GM19328 (cell line): ENCODE results near the gene NEK3.
"Not testable (repeated sequence)": the region's sequence is repeated elsewhere in the genome, so short reads cannot be mapped to it uniquely, and the experiment has no call there.

ENCODE experiments used
- ATAC-seq: cut with Tn5 transposase; IDR thresholded peaks from one replicate; pipeline ENCODE4 v1.9.1; 2021; ENCODE audit warnings: mild to moderate bottlenecking, moderate library complexity; ENCODE audit not compliant: unreplicated experiment

NEK3 gene

GRCh38 chr13:52127378-52127777 lies 32.0 kb downstream of the NEK3 start:
- no peak for ATAC-seq

DNA sequence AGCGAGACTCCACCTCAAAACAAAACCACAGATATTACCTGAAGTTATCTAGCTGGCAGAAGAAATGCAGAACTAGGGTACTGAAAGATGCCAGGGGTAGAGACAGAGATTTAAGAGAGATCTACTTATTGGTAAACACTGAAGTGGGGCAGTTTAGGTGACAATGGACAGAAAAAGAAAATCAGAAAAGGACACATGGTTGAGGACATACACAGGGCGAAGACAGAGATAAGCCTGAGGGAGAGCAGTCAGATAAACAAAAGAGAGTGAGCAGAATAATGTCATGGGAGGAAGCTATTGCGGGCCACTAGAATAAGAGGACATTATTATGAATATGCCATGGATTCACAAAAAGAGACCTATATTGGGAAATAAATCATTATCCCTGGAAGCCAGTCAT lies 33.9 kb downstream of the NEK3 start:
- ATAC-seq = no peak

DNA sequence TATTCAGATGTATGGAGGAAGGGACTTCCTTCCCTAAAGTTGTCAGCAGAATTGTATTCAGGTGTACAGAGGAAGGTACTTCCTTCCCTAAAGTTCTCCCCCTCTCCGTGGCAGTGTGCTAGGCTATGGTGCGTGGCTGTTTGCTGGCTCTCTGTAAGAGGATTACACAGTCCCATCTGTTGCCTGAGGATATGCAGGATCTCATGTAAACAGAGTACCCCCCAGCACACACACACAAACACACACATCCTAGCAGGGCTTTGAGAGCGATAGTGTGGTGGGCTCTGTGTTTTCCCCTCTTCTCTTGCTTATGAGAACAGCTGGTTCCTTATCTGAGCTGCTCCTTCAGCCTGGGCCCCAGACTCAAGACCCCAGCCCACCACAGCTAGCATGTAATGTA lies 40.8 kb downstream of the NEK3 start:
- ATAC-seq = no peak

DNA sequence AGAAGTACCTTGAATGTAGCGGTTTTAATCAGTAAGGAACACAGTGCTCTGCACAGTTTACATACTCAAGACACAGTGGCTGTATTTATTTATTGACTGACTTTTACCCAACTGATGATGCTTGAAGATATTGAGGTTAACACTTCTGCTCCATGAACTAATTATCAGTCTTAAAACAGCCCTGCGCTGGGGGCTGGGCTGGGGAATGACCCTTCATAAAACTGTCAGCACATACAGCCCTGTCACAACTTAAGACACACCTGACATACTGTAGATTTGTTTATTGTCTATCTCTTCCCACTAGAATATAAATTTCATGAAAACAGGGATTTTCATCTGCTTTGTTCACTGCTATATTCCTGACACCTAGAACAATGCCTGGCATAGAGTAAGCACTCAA lies 41.3 kb downstream of the NEK3 start:
- no peak for ATAC-seq

DNA sequence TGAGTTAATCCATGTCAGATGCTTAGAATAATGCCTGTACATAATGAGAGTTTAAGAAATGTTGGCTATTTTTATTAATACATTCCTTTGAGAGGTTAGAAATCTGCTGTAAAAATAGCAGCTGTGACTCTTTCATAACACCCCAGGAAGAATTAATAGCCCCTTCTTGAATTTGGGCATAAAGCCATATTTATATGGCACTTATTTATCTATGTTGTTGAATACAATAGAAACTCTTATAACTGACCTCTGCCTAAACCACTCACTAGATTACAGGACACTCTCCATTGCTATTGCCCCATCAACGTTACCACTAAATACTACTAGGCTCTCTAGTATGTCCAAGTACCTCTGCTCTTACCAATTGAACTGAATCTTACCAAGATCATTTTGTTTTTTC lies 46.8 kb downstream of the NEK3 start:
- no peak for ATAC-seq

DNA sequence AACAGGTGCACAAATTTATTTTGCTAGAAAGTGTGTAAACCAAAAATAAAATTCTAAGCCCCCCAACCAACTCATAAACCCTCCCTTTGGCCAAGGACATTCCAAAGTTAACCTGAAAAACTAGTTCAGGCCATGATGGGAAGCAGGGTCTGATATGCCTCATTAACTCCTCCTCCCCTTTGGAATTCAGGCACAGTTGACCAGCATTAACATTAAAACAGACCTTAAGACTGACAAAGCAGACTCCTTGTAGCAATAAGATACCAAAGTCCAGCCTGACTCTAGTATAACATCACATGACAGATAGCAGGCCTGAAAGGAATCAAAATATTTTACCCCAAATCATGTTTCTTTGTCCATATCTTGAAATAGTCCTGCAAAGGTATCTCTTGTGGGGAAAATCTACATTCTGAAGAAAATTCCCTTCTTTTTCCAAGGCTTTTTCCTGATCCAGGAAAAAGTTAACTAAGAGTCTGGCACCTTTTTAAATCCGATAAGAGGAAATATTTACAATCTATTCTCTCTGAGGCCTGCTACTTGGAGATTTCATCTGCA lies 50.2 kb downstream of the NEK3 start:
- ATAC-seq = no peak

DNA sequence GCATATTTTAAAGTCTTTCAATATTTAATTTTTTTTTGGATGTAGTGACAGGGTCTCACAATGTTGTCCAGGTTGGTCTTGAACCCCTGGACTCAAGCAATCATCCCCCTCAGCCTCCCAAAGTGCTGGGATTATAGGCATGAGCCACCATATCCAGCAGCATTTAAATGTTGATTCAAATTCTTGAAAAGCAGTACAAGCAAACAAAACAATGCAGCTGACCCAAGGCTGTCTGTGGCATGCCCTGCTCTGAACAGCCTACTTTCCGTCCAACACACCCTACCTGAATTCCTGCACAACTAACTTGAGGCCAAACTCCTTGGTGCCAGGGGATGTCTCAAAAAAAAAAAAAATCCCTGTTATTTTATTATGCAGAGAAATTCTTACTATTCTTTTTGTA lies 53.6 kb downstream of the NEK3 start:
- no peak for ATAC-seq

DNA sequence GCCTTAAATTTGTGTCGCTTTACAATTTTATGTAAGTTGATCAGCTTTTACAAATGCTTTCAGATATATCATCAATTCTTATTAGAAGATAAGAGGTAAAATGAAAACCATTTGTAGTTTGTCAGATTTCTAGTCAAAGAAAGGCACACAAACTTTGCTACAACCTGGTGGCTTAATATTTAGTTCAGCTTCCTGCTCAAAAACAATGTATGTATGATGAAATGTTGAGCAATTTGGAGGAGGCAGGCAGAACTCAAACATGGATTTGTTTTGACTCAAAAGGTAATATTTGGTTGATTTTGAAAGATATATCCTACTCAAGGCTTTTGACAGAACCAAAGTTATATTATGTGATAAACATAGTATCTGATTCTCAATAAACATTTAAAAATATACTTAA lies 54.8 kb downstream of the NEK3 start:
- no peak for ATAC-seq

DNA sequence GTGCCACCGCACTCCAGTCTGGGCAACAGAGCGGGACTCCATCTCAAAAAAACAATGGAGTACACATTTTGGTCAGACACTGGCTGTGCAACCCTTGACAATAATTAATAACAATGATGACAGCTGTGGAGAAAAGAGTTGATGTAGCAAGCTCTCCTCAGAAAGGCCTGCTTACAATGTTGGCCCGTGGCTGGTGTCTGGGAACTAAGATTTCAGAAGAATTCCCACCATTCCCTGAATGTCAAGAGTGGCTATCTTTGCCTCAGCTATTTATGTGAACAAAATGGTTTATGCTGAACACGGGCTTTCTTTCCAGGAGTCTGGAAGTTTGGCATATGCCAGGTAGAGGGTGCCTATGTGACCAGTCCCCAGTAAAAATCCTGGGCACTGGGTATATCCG lies 56.0 kb downstream of the NEK3 start:
- ATAC-seq = no peak

GRCh38 chr13:52102423-52102822 lies 57.0 kb downstream of the NEK3 start:
- ATAC-seq = not testable (repeated sequence)

DNA sequence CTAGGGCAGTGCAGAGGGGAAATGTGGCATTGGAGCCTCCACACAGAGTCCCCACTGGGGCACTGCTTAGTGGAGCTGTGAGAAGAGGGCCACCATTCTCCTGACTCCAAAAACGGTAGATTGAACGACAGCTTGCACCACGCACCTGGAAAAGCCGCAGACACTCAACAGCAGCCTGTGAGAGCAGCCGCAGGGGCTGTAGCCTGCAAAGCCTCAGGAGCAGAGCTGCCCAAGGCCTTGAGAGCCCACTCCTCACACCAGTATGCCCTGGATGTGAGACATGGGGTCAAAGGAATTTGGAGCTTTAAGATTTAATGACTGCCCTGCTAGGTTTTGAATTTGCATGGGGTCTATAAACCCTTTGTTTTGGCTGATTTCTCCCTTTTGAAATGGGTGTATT lies 62.2 kb downstream of the NEK3 start:
- no peak for ATAC-seq

DNA sequence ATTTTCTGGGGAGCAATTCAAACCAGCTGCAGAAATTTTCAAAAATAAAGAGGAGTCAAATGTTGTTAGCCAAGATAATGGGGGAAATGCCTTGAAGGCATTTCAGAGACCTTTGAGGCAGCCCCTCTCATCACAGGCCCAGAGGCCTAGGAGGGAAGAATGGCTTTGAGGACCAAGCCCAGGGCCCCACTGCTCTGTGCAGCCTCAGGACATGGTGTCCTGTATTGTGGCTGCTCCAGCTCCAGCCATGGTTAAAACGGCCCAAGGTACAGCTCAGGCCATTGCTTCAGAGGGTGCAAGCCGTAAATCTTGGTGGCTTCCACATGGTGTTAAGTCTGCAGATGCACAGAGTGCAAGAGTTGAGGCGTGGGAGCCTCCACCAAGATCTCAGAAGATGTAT lies 62.6 kb downstream of the NEK3 start:
- ATAC-seq = no peak

GRCh38 chr13:52096062-52096461 lies 63.3 kb downstream of the NEK3 start:
- no peak for ATAC-seq

- no peak for ATAC-seq
Measured at GRCh38 chr13:52092087-52092486, 67.3 kb downstream of the NEK3 start.

DNA sequence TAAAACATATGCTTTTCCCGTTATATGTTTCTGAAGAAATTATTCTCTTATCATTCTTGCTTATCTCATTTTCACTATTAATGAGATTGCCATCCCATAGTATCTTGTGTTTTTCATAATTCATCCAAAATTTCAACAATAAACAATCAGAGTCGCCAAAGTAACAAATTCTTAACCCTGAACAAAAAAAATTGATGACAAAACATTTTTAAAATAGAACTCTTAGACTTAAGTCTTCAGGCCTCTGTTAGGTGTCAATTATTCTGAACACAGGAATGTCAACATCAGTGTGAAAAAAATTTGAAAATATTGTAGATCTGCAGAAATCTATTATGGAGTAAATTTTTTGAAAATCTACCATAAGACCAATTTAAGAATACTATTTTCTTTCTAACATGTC lies 67.9 kb downstream of the NEK3 start:
- no peak for ATAC-seq

DNA sequence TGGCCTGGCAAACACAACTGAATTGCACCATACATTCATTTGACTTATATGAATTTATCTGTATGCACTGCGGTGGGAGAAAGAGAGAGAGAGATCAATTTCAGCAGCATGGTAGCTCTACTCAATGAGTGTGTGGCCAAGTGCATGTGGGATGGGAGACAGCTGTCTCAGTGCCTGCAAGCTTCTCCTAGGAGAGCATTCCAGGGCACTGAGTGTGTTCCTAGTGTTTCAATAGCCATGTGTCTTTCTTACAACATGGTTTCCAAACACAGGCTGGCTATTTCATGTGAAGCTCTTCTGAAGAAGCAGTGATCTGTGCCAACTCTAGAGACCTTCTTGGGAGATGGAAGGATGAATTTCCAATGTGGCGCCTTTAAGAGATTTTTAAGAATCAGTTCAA lies 74.0 kb downstream of the NEK3 start:
- no peak for ATAC-seq

GRCh38 chr13:52084981-52085380 lies 74.4 kb downstream of the NEK3 start:
- not testable (repeated sequence) for ATAC-seq
